GM12892 (cell line): ENCODE data around the gene PRRC2C.
"Not testable (repeated sequence)": the region's sequence is repeated elsewhere in the genome, so short reads cannot be mapped to it uniquely, and the experiment has no call there.

Experiments used
- DNase-seq: peaks from one replicate; pipeline ENCODE4 v3.0.0; 2011; ENCODE audit not compliant: insufficient read length
- FAIRE-seq: peaks from 2 replicates; lab custom pipeline; 2011; peaks lifted over from hg19 to GRCh38; lab: Jason Lieb, UNC
- POLR2A ChIP-seq: IDR thresholded peaks from 2 replicates; pipeline ENCODE4 v1.6.1; 2011; ENCODE audit warnings: low read depth, low read length, control low read depth
- POLR2AphosphoS5 ChIP-seq: IDR thresholded peaks from 2 replicates; pipeline ENCODE4 v1.6.1; 2011; ENCODE audit warnings: low read depth, low read length, control low read depth
- TAF1 ChIP-seq: IDR thresholded peaks from 2 replicates; pipeline ENCODE4 v1.6.1; 2011; ENCODE audit warnings: low read depth, mild to moderate bottlenecking, control low read depth, low read length, borderline replicate concordance

The PRRC2C gene

GRCh38 chr1:171550050-171550449 lies 64.7 kb downstream of the PRRC2C start:
- DNase-seq (no peak), FAIRE-seq (no peak)
- no peak for TF ChIP-seq TAF1
- no peak for TF ChIP-seq POLR2AphosphoS5
- TF ChIP-seq POLR2A = no peak

- DNase-seq, FAIRE-seq: not testable (repeated sequence)
Measured at GRCh38 chr1:171550598-171551100, 65.3 kb downstream of the PRRC2C start.

- not testable (repeated sequence) for DNase-seq, FAIRE-seq
Measured at GRCh38 chr1:171553960-171554359, 68.6 kb downstream of the PRRC2C start.

GRCh38 chr1:171563675-171564074 lies 78.3 kb downstream of the PRRC2C start:
- DNase-seq (no peak), FAIRE-seq (no peak)
- TF ChIP-seq TAF1 (no peak), POLR2A (no peak), POLR2AphosphoS5 (no peak)

- no peak for DNase-seq
- TF ChIP-seq TAF1 = no peak
- no peak for TF ChIP-seq POLR2AphosphoS5
- no peak for TF ChIP-seq POLR2A
- FAIRE-seq = no peak
Measured at GRCh38 chr1:171566467-171566866, 81.1 kb downstream of the PRRC2C start.

- FAIRE-seq (no peak), DNase-seq (no peak)
- no peak for TF ChIP-seq TAF1
- TF ChIP-seq POLR2A = no peak
- no peak for TF ChIP-seq POLR2AphosphoS5
Measured at GRCh38 chr1:171570295-171570694, 85.0 kb downstream of the PRRC2C start.

GRCh38 chr1:171576144-171576543 lies 90.8 kb downstream of the PRRC2C start:
- FAIRE-seq (no peak), DNase-seq (no peak)
- TF ChIP-seq POLR2A (no peak), TAF1 (no peak), POLR2AphosphoS5 (no peak)

DNA sequence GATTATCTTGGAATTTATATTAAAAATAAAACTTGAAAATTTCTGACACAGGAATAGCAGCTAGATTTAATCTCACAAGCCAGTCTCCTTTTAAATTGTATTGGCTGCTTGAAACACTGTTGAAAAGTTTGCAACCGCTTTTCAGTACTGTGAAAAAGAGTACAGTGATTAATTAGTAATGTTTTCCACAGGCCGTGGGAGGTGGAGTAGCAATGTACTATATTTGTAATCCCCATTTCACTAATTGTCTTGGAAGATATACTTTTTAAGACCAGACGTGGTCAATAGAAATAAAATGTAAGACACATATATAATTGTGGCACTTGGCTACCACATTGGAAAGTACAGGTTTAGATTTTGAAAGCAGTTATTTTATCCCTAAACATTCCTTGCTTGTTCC lies 95.9 kb downstream of the PRRC2C start:
- FAIRE-seq = no peak
- DNase-seq = no peak
- no peak for TF ChIP-seq TAF1
- no peak for TF ChIP-seq POLR2A
- no peak for TF ChIP-seq POLR2AphosphoS5

- no peak for FAIRE-seq
- TF ChIP-seq POLR2A (no peak), TAF1 (no peak), POLR2AphosphoS5 (no peak)
- no peak for DNase-seq
Measured at GRCh38 chr1:171581766-171582165, 96.4 kb downstream of the PRRC2C start.

GRCh38 chr1:171582589-171582988 lies 97.3 kb downstream of the PRRC2C start:
- no peak for FAIRE-seq
- no peak for TF ChIP-seq POLR2AphosphoS5
- no peak for TF ChIP-seq TAF1
- DNase-seq = no peak

- FAIRE-seq (no peak), DNase-seq (no peak)
- TF ChIP-seq TAF1 (no peak), POLR2A (no peak), POLR2AphosphoS5 (no peak)
Measured at GRCh38 chr1:171583591-171584201, 98.4 kb downstream of the PRRC2C start.

DNA sequence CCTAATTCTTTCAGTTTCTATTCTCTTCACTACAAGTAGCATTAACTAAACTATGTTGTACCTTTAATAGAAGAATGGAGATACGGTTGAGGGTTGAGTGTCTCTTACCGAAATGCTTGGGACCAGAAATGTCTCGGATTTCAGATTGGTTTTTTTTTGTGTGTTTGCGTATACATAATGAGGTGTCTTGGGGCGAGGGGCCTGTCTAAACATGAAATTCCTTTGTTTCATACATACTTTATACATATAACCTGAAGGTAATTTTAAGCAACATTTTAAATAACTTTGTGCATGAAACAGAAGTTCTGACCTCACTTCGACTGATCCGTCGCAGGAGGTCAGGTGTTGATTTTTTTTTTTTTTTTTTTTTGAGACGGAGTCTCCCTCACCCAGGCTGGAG lies 100.4 kb downstream of the PRRC2C start:
- DNase-seq (no peak), FAIRE-seq (no peak)
- TF ChIP-seq POLR2AphosphoS5 = no peak
- no peak for TF ChIP-seq POLR2A
- no peak for TF ChIP-seq TAF1

DNA sequence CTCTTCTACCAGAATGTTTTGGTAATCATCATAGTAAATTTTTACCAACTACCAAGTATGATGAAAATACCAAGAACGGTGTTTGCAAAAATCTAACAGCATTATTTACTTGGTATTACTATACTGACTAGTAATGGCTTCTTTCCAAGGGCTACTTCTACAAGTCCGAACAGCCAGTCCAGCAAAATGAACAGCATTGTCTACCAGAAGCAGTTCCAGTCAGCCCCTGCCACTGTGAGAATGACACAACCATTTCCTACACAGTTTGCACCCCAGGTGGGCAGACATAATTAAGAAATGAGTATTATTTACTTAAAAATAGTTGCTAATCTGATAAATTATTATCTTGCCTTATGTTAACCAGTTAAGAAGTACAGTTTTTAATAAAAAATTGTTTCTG lies 102.9 kb downstream of the PRRC2C start:
- DNase-seq (no peak), FAIRE-seq (no peak)
- TF ChIP-seq POLR2AphosphoS5 (no peak), POLR2A (no peak), TAF1 (no peak)
